ENCODE measurements around the gene TSPEAR.
"Not testable (repeated sequence)": the region's sequence is repeated elsewhere in the genome, so short reads cannot be mapped to it uniquely, and the experiment has no call there.

The TSPEAR gene

GRCh38 chr21:44503006-44503889 lies 208.1 kb downstream of the TSPEAR start:
- DNase-seq (ENCODE audit: low spot score), result not testable (repeated sequence)

GRCh38 chr21:44502171-44502958 lies 209.0 kb downstream of the TSPEAR start:
- no peak for DNase-seq (ENCODE audit: low spot score)

GRCh38 chr21:44500111-44500510 lies 211.3 kb downstream of the TSPEAR start:
- DNase-seq (ENCODE audit: low spot score), result no peak

- DNase-seq (ENCODE audit: low spot score), result no peak
Observed at GRCh38 chr21:44499631-44500030, 211.7 kb downstream of the TSPEAR start.

GRCh38 chr21:44499211-44499560 lies 212.2 kb downstream of the TSPEAR start:
- DNase-seq (ENCODE audit: low spot score), result no peak

- no peak for DNase-seq (ENCODE audit: low spot score)
Observed at GRCh38 chr21:44498280-44499210, 212.8 kb downstream of the TSPEAR start.

GRCh38 chr21:44497703-44498126 lies 213.7 kb downstream of the TSPEAR start:
- no peak for DNase-seq (ENCODE audit: low spot score)

- DNase-seq (ENCODE audit: low spot score), result no peak
Observed at GRCh38 chr21:44496564-44497550, 214.5 kb downstream of the TSPEAR start.

- no peak for DNase-seq (ENCODE audit: low spot score)
Observed at GRCh38 chr21:44495611-44496563, 215.5 kb downstream of the TSPEAR start.

GRCh38 chr21:44494956-44495355 lies 216.4 kb downstream of the TSPEAR start:
- DNase-seq (ENCODE audit: low spot score), result no peak

- no peak for DNase-seq (ENCODE audit: low spot score)
Observed at GRCh38 chr21:44494418-44494817, 217.0 kb downstream of the TSPEAR start.

- no peak for DNase-seq (ENCODE audit: low spot score)
Observed at GRCh38 chr21:44492567-44493385, 218.6 kb downstream of the TSPEAR start.

- DNase-seq (ENCODE audit: low spot score), result no peak
Observed at GRCh38 chr21:44490816-44491215, 220.6 kb downstream of the TSPEAR start.

- no peak for DNase-seq (ENCODE audit: low spot score)
Observed at GRCh38 chr21:44490405-44490804, 221.0 kb downstream of the TSPEAR start.

GRCh38 chr21:44489962-44490361 lies 221.4 kb downstream of the TSPEAR start:
- no peak for DNase-seq (ENCODE audit: low spot score)

- DNase-seq (ENCODE audit: low spot score), result peak; percentile 13
Observed at GRCh38 chr21:44487831-44488230, 223.5 kb downstream of the TSPEAR start.

- DNase-seq (ENCODE audit: low spot score), result no peak
Observed at GRCh38 chr21:44486302-44486701, 225.1 kb downstream of the TSPEAR start.

- no peak for DNase-seq (ENCODE audit: low spot score)
Observed at GRCh38 chr21:44485796-44486195, 225.6 kb downstream of the TSPEAR start.
